Uterus (tissue), 4 donors: ENCODE measurements around the gene SON. TPM values are rescaled to one million over a fixed set of nuclear protein-coding genes. Genes with fewer than 3 reads are reported as not detected.
"Not testable (repeated sequence)": the region's sequence is repeated elsewhere in the genome, so short reads cannot be mapped to it uniquely, and the experiment has no call there.

Experiments
- DNase-seq, 2 donors: peaks; one replicate each; pipeline ENCODE4 v3.0.0-alpha.2; 2019 to 2020
- H3K27ac ChIP-seq, 2 donors: fragments of 200-600 bp; sonication (generic); 1 replicate in 1 of 2; 2 replicates in 1 of 2; pipeline ENCODE4 v1.5.1; 2016 to 2018
- H3K27me3 ChIP-seq, 2 donors: fragments of 200-600 bp; sonication (generic); one replicate each; pipeline ENCODE4 v1.5.1; 2018 to 2019; ENCODE audit warnings: control low read depth in 1 of 2
- H3K36me3 ChIP-seq, 2 donors: fragments of 200-600 bp; sonication (generic); one replicate each; pipeline ENCODE4 v1.5.1; 2019; ENCODE audit warnings: control low read depth in 1 of 2
- H3K4me1 ChIP-seq, 2 donors: fragments of 200-600 bp; sonication (generic); one replicate each; pipeline ENCODE4 v1.5.1; 2018 to 2019; ENCODE audit warnings: control low read depth in 1 of 2
- H3K4me3 ChIP-seq, 2 donors: fragments of 200-600 bp; sonication (generic); 1 replicate in 1 of 2; 2 replicates in 1 of 2; pipeline ENCODE4 v1.5.1; 2018 to 2019; ENCODE audit warnings: mild to moderate bottlenecking in 1 of 2
- H3K9me3 ChIP-seq, 2 donors: fragments of 200-600 bp; sonication (generic); one replicate each; pipeline ENCODE4 v1.5.1; 2019; ENCODE audit warnings: control low read depth in 1 of 2
- POLR2A ChIP-seq, 2 donors: fragments of 450-650 bp; IDR thresholded peaks; one replicate each; pipeline ENCODE4 v1.6.1; 2016; ENCODE audit warnings: antibody characterized with exemption in 2 of 2, mild to moderate bottlenecking in 1 of 2, moderate library complexity in 1 of 2
- intact Hi-C: fragments of 100-400 bp; cut with DNase I; formaldehyde crosslinking; loops from one replicate; pipeline ENCODE4 v1.15.1; 2023; ENCODE audit warnings: low total_unique reads
- total RNA-seq, 4 donors: library from RNA; depleted of rRNA in 3 of 4; stranded (reverse); fragments of >200 nt in 3 of 4; gene quantifications; one replicate each; pipeline versions ENCODE4 v1.1.0 to v1.2.4, GENCODE V29; 2014 to 2023
- TF ChIP-seq, protein P1 (sequence below), 4 experiments: fragments of 200-600 bp in 2 of 4; fragments of 450-650 bp in 2 of 4; sonication (generic) in 2 of 4; IDR thresholded peaks; one replicate each; pipeline ENCODE4 v1.5.1; 2016 to 2019; ENCODE audit warnings: antibody characterized with exemption in 4 of 4, mild to moderate bottlenecking in 2 of 4, moderate library complexity in 1 of 4
- donor health status: DM: yes; HTN: yes; CAD: no.

SON gene
- total RNA-seq, 4 donors from 2014 or later = 249 to 420 (median 304) TPM

DNA sequence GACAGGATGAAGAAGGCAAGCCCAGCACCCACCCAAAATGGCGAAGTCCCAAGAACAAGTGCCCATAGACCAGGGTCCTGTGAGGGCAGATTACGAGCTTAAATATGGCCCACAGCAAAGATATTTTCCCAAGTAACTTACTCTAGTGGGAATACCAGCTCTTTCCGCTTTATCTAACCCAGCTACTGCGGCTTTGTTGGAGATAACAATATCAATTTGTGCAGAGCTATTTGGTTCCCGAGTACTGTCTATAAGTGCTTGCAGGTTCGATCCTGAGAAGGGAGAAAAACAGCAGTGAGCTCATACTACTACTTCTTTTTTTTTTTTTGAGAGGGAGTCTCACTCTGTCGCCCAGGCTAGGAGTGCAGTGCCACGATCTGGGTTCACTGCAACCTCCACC is 37.0 kb upstream of the SON start:
- Histone ChIP-seq H3K4me1 (no peaks in the 10 kb centered on the region), H3K36me3 (no peaks in the 10 kb centered on the region), H3K27me3 (no peaks in the 10 kb centered on the region), H3K9me3 (no peaks in the 10 kb centered on the region), H3K4me3 (no peak overlapping the region), H3K27ac (no peak overlapping the region)
- intact Hi-C loops = no loop called here
- no peak for DNase-seq
- TF ChIP-seq, protein P1, sequence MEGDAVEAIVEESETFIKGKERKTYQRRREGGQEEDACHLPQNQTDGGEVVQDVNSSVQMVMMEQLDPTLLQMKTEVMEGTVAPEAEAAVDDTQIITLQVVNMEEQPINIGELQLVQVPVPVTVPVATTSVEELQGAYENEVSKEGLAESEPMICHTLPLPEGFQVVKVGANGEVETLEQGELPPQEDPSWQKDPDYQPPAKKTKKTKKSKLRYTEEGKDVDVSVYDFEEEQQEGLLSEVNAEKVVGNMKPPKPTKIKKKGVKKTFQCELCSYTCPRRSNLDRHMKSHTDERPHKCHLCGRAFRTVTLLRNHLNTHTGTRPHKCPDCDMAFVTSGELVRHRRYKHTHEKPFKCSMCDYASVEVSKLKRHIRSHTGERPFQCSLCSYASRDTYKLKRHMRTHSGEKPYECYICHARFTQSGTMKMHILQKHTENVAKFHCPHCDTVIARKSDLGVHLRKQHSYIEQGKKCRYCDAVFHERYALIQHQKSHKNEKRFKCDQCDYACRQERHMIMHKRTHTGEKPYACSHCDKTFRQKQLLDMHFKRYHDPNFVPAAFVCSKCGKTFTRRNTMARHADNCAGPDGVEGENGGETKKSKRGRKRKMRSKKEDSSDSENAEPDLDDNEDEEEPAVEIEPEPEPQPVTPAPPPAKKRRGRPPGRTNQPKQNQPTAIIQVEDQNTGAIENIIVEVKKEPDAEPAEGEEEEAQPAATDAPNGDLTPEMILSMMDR (IDR thresholded peaks at IDR 0.05) = no peak

DNA sequence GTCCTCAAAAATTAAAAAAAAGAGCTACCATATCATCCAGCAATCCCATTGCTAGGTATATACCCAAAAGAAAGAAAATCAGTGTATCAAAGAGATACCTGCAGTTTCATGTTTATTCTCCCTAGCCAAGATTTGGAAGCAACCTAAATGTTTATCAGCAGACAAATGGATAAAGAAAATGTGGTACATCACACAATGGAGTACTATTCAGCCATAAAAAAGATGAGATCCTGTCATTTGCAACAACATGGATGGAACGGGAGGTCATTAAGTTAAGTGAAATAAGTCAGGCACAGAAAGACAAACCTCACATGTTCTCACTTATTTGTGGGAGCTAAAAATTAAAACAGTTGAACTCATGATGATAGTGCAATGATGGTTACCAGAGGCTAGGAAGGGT is 35.8 kb upstream of the SON start:
- H3K9me3 ChIP-seq, H3K27me3 ChIP-seq, H3K27ac ChIP-seq, H3K4me3 ChIP-seq, H3K4me1 ChIP-seq, H3K36me3 ChIP-seq, DNase-seq, intact Hi-C loops: not testable (repeated sequence)

DNA sequence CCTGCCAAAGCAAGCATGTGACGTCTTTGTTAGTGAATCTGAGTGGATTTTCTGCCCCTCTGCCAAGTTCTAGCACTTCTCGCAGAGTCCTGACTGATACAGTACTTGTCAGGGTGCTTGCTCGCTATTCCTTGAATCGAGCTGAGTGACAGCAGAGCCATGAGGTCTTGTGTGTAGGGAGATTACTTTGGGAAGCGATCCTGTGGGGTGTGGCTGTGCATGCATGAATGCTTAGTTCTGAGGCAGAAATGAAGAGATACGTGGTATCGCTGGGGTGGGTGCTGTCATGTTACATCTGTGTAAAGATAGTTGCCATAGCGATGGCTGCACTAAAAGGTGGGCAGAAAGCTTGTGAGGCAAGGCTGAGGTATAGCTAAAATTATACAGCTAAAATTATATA is 32.0 kb upstream of the SON start:
- no peak for TF ChIP-seq POLR2A (IDR thresholded peaks at IDR 0.05)
- TF ChIP-seq, protein P1 (IDR thresholded peaks at IDR 0.05) = no peak
- intact Hi-C loops = no loop called here
- H3K36me3 ChIP-seq = no peaks in the 10 kb centered on the region

DNA sequence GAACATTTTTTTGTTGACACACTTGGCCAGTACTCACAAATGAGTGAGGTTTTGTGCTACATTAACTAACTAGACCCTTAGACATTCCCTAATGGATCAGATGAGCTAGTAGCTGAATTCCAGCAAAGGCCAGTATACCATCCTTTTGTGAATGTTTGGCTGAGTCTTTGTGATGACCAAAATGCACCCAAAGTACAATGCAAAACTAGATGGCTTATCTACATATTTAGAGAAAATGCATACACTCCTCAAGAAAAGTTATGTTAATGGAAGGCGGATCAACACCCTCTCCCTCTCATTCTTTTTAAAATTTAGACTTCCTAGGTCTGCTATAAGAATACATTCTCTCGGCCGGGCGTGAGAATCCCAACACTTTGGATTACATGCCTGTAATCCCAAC is 31.2 kb upstream of the SON start:
- no peaks in the 10 kb centered on the region for H3K27me3 ChIP-seq
- TF ChIP-seq, protein P1 (IDR thresholded peaks at IDR 0.05) = no peak
- no peak for TF ChIP-seq POLR2A (IDR thresholded peaks at IDR 0.05)
- H3K4me3 ChIP-seq = no peak overlapping the region
- DNase-seq = no peak
- H3K4me1 ChIP-seq = no peaks in the 10 kb centered on the region
- intact Hi-C loops = no loop called here
- no peak overlapping the region for H3K27ac ChIP-seq
- no peaks in the 10 kb centered on the region for H3K9me3 ChIP-seq
- no peaks in the 10 kb centered on the region for H3K36me3 ChIP-seq

More for the DNA sequence above, 32.0 kb upstream of the SON start:
- no peaks in the 10 kb centered on the region for H3K9me3 ChIP-seq
- no peaks in the 10 kb centered on the region for H3K27me3 ChIP-seq
- no peak overlapping the region for H3K27ac ChIP-seq
- H3K4me3 ChIP-seq = no peak overlapping the region
- H3K4me1 ChIP-seq = no peaks in the 10 kb centered on the region
- no peak for DNase-seq

DNA sequence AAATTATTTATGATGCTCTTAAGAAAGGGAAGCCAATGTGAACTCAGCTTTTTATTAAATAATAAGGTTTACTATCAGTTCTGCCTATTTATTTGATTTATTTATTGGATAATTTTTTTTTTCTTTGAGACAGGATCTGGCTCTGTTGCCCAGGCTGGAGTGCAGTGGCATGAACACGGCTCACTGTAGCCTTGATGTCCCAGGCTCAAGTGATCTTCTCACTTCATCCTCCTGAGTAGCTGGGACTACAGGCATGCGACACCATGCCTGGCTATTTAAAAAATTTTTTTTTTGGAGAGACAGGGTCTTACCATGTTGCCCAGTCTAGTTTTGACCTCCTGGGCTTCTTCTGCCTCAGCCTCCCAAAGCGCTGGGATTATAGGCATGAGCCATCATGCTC is 30.4 kb upstream of the SON start:
- no peak overlapping the region for H3K27ac ChIP-seq
- no peaks in the 10 kb centered on the region for H3K4me1 ChIP-seq
- H3K27me3 ChIP-seq = no peaks in the 10 kb centered on the region
- DNase-seq = no peak
- intact Hi-C loops = no loop called here
- H3K9me3 ChIP-seq = no peaks in the 10 kb centered on the region
- TF ChIP-seq, protein P1 (IDR thresholded peaks at IDR 0.05) = no peak
- TF ChIP-seq POLR2A (IDR thresholded peaks at IDR 0.05) = no peak
- no peaks in the 10 kb centered on the region for H3K36me3 ChIP-seq
- H3K4me3 ChIP-seq = no peak overlapping the region

DNA sequence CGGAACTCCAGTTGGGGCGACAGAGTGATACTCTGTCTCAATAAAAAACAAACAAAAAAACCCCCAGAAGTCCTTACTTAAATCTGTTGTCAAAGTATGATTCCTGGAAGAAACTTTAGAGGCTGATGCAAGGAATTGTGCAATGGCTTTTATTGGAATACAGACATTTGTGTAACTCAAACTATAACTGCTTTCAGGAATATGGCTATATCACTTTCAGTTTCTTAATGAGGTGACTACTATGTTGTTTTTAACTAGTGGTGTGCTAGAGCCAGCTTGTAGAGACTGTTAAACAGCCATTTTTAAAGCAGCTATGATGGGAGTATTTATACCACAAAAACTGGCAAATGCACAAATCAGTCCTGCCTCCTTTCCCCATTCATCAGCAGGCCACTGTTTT is 28.6 kb upstream of the SON start:
- intact Hi-C loops = no loop called here
- Histone ChIP-seq H3K9me3 (no peaks in the 10 kb centered on the region), H3K36me3 (no peaks in the 10 kb centered on the region), H3K27me3 (no peaks in the 10 kb centered on the region), H3K4me1 (no peaks in the 10 kb centered on the region), H3K4me3 (no peak overlapping the region), H3K27ac (no peak overlapping the region)
- TF ChIP-seq, protein P1 (IDR thresholded peaks at IDR 0.05) = no peak
- TF ChIP-seq POLR2A (IDR thresholded peaks at IDR 0.05) = no peak
- DNase-seq = no peak
